HG03095 (cell line): ENCODE data around the gene NAV2.
A peak's percentile ranks its signal among the peaks of the same experiment; 100 is the strongest.
"Not testable (repeated sequence)": the region's sequence is repeated elsewhere in the genome, so short reads cannot be mapped to it uniquely, and the experiment has no call there.

Experiments used
- ATAC-seq: cut with Tn5 transposase; IDR thresholded peaks from one replicate; pipeline ENCODE4 v1.9.1; 2021; ENCODE audit warnings: moderate library complexity; ENCODE audit not compliant: unreplicated experiment

NAV2 gene

GRCh38 chr11:19917069-19917468 lies 204.4 kb downstream of the NAV2 start:
- no peak for ATAC-seq

- no peak for ATAC-seq
These were observed 205.8 kb downstream of the NAV2 start for GRCh38 chr11:19918302-19919049.

- no peak for ATAC-seq
These were observed 206.5 kb downstream of the NAV2 start for GRCh38 chr11:19919050-19919561.

GRCh38 chr11:19920982-19921381 lies 208.3 kb downstream of the NAV2 start:
- ATAC-seq, result no peak

GRCh38 chr11:19921976-19922688 lies 209.5 kb downstream of the NAV2 start:
- ATAC-seq, result no peak

- no peak for ATAC-seq
These were observed 210.0 kb downstream of the NAV2 start for GRCh38 chr11:19922689-19923035.

- ATAC-seq, result no peak
These were observed 211.0 kb downstream of the NAV2 start for GRCh38 chr11:19923626-19924025.

GRCh38 chr11:19924311-19924710 lies 211.7 kb downstream of the NAV2 start:
- no peak for ATAC-seq

- ATAC-seq, result no peak
These were observed 212.1 kb downstream of the NAV2 start for GRCh38 chr11:19924716-19925115.

- not testable (repeated sequence) for ATAC-seq
These were observed 214.8 kb downstream of the NAV2 start for GRCh38 chr11:19927403-19927802.

- no peak for ATAC-seq
These were observed 216.5 kb downstream of the NAV2 start for GRCh38 chr11:19929147-19929546.

GRCh38 chr11:19929655-19930054 lies 217.0 kb downstream of the NAV2 start:
- ATAC-seq, result no peak

GRCh38 chr11:19931141-19931770 lies 218.6 kb downstream of the NAV2 start:
- no peak for ATAC-seq

GRCh38 chr11:19931771-19932369 lies 219.2 kb downstream of the NAV2 start:
- ATAC-seq, result no peak

- ATAC-seq, result no peak
These were observed 220.6 kb downstream of the NAV2 start for GRCh38 chr11:19933132-19933735.

- ATAC-seq, result no peak
These were observed 221.3 kb downstream of the NAV2 start for GRCh38 chr11:19933801-19934488.

- ATAC-seq, result no peak
These were observed 222.2 kb downstream of the NAV2 start for GRCh38 chr11:19934828-19935259.

GRCh38 chr11:19935507-19935906 lies 222.9 kb downstream of the NAV2 start:
- ATAC-seq, result no peak

GRCh38 chr11:19936461-19936860 lies 223.8 kb downstream of the NAV2 start:
- ATAC-seq, result no peak

GRCh38 chr11:19938169-19938856 lies 225.7 kb downstream of the NAV2 start:
- ATAC-seq, result peak; percentile 62
